AML-193 (cell line): Measurements from ENCODE around the gene ANGPTL3.

Experiments used
- DNase-seq, 2 experiments: peaks; one replicate each; lab custom pipeline; 2025; lab: John Stamatoyannopoulos, UW

Gene ANGPTL3

DNA sequence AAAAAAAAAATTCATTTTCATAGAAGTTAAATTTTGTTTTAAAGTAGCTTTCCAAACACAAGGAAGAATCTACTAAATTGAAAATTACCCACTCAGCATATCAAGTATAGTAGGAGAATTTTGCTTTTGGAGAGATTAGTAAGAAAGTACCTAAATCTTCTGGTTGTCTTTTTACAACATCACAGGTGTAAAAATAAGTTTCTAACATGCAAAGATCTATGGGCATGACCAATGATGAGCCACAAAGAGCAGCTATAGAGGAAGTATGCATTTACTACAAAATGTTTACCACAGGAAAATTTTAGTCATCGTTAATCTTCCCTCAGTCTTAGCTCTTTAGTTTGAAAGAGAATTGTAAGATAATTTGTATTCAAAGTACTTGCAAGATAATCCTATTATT, 28.1 kb downstream of the ANGPTL3 start:
- no peak for DNase-seq

GRCh38 chr1:62628506-62628905, 31.2 kb downstream of the ANGPTL3 start:
- DNase-seq: no peak

DNA sequence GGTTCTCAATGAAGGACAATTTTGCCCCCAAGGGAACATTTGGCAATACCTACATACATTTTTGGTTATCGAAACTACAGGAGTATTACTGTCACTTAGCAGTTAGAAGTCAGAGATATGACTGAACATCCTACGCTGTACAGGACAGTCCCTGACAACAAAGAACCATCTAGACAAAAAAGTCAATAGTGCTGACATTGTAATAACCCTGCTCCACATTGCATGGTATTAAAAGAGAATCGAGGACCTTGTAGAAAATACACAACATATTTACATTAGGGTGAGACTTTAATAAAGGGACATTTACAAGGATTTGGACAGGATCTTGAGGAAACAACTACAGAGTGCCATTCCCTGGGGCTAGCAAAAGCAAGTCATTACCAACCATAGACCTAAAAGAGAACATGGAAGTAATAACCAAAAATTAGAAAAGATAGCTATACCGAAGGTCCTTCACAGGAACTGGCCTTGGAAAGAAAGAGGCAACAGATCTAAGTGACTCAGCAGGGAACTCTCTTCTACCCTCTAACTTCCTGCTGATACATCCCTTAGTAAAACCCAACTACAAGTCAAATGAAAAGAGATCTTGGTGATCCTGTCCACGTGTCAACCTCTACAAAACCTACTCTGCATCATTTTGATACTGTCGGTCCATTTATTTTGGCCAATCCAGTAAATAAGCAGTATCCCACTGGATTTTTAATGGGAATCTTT, 40.2 kb downstream of the ANGPTL3 start:
- no peak for DNase-seq

GRCh38 chr1:62643283-62643682, 46.0 kb downstream of the ANGPTL3 start:
- DNase-seq: no peak

DNA sequence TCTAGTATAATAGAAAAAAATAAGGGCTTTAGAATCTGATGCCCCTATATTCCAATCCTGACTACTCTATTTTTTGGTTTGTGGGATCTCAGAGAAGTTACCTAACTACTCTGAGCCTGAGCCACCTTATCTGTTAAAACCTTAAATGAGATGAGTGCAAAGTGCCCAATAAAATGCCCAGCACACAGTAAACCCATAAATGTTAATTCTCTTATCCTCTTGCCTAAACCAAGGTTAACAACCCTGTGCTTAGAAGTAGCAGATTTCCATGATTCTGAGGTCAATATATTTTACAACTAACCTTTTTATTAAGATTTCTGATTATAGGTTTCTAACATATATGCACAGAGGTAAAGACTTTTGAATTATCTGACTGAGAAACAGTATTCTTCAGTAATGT, 55.1 kb downstream of the ANGPTL3 start:
- no peak for DNase-seq

- no peak for DNase-seq
These were observed 57.4 kb downstream of the ANGPTL3 start for GRCh38 chr1:62654744-62655143.
